Ishikawa (cell line): Measurements from ENCODE around the gene FNDC4.

ENCODE experiments used
- CEBPB ChIP-seq: IDR thresholded peaks from 2 replicates; pipeline ENCODE4 v1.6.1; 2012
- EGR1 ChIP-seq: IDR thresholded peaks from 2 replicates; pipeline ENCODE4 v1.6.1; 2012
- FOXM1 ChIP-seq: IDR thresholded peaks from 2 replicates; pipeline ENCODE4 v1.6.1; 2012; ENCODE audit warnings: low read depth, borderline replicate concordance
- NFIC ChIP-seq: IDR thresholded peaks from 2 replicates; pipeline ENCODE4 v1.6.1; 2012
- RAD21 ChIP-seq: IDR thresholded peaks from 2 replicates; pipeline ENCODE4 v1.6.1; 2012; ENCODE audit warnings: low read depth
- REST ChIP-seq: IDR thresholded peaks from 2 replicates; pipeline ENCODE4 v1.6.1; 2012; ENCODE audit warnings: low read depth, mild to moderate bottlenecking
- TEAD4 ChIP-seq: IDR thresholded peaks from 2 replicates; pipeline ENCODE4 v1.6.1; 2012
- ZBTB7A ChIP-seq: IDR thresholded peaks from 2 replicates; pipeline ENCODE4 v1.6.1; 2012; ENCODE audit warnings: low read depth
- TF ChIP-seq, protein P1 (sequence below): IDR thresholded peaks from 2 replicates; pipeline ENCODE4 v1.6.1; 2012

- TF ChIP-seq TEAD4 (no peak), RAD21 (no peak), FOXM1 (no peak), CEBPB (no peak), REST (no peak), EGR1 (no peak), ZBTB7A (no peak), NFIC (no peak)
- TF ChIP-seq, protein P1, sequence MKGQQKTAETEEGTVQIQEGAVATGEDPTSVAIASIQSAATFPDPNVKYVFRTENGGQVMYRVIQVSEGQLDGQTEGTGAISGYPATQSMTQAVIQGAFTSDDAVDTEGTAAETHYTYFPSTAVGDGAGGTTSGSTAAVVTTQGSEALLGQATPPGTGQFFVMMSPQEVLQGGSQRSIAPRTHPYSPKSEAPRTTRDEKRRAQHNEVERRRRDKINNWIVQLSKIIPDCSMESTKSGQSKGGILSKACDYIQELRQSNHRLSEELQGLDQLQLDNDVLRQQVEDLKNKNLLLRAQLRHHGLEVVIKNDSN = no peak
Observed at GRCh38 chr2:27445615-27446014, 49.4 kb downstream of the FNDC4 start.
